Activated CD4-positive, alpha-beta T cell treated with anti-CD3 and anti-CD28 coated beads for 4 hours (primary cell): ENCODE measurements around the gene EFTUD2.
"Not testable (repeated sequence)": the region's sequence is repeated elsewhere in the genome, so short reads cannot be mapped to it uniquely, and the experiment has no call there.

Source experiments
- DNase-seq, 2 donors: peaks; one replicate each; pipeline ENCODE4 v3.0.0-alpha.2; 2020

The EFTUD2 gene

GRCh38 chr17:44899074-44899782, at the start of gene EFTUD2:
Gene EFTUD2 (minus strand): TSS chr17:44899445. CDS start chr17:44894521, 4,924 bp downstream.
- DNase-seq = peak; percentile 93 to 94

DNA sequence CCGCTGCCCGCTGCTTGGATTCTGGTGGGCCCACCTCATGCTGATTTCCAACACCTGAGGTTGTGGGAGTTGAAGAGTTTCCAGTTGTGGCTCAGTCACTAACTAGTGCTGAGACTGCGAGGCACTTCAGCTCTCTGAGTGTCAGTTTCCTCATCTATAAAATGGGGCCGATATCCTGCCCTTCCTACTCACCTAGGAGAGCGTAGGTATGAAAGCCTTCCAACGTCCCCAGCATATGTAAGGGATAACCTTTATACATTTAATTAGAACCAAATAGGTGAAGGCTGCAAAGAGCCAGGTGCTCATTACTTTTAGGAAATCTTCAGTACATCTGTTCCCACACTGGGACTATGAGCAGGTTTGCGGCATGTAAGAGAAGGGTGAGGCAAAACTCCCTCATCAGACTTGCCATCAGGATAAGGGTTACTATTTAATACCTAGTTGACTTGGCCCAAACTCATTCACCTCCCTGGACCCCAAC, 49.1 kb upstream of the EFTUD2 start:
- peak in 1 of 2 donors; percentile 6 for DNase-seq

- peak; percentile 84 to 85 for DNase-seq
Measured at GRCh38 chr17:44947461-44948314, 48.4 kb upstream of the EFTUD2 start, which contains the start of gene KIF18B. Gene KIF18B (minus strand): TSS chr17:44947773. CDS start chr17:44936344, 11,429 bp downstream.

- DNase-seq = not testable (repeated sequence)
Measured at GRCh38 chr17:44945652-44946051, 46.4 kb upstream of the EFTUD2 start.

- no peak for DNase-seq
Measured at GRCh38 chr17:44942456-44942855, 43.2 kb upstream of the EFTUD2 start.

DNA sequence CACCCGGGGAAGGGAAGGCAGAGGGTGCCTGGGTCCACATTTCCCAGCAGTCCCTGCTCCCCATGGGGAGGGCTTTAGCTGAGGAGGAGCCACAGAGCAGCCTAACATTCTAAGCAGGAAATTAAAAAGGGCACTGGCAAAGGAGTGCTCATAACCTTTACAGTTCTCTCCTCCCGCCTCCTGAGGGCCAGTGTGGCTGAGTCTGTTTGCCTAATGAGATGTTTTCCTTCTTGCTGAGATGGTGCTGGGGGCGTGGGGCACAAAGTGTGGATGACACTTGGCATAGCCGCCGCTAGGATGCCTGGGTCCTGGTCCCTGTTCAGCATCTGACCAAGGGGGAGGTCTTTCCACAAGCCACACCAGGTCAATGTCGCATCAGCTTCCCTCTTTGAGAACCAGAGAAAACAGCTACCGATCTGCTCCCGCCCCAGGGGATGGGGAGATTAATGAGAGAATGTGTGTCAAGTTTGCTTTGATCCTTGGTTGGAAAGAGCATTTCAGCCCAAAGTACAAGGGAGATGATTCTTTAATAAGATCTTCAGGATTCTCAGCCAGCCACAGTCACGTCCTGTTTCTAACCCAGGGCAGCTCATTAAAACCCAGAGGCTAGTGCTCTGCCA, 42.6 kb upstream of the EFTUD2 start:
- no peak for DNase-seq

DNA sequence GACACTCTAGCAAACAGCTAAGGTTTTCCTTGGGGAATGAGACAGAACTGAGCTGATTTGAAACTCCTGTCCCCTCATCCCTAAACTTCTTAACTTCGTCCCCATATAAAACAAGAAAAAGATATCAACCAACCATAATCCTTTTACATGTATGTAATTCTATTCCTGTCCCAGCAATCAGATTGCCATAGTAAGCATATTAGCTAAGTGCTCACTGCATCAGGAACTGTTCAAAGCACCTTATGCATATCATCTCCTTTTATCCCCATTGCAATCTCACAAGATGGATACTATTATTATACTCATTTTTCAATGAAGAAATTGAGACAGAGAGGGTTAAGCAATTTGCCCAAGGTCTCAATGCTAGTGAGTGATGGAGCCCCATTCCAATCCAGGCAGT, 41.5 kb upstream of the EFTUD2 start:
- DNase-seq = no peak

DNA sequence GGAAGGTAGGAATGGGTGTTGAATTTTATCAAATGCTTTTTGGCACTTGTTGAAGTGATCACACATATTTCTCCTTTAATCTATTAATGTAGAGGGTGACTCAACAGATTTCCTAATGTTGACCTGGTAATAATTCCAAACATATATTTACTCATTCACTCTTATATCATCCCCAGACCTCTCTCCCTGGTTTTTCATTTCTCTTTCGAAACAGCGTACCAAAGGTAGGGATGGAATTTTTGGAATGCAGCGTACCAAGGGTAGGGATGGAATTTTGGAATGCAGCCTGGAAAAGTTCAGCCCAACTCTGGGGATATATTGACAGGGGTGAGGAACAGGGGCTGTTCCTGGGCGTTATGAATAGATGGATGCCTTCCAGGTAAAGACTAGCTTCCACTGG, 41.1 kb upstream of the EFTUD2 start:
- no peak for DNase-seq

GRCh38 chr17:44935116-44935515, 35.9 kb upstream of the EFTUD2 start:
- DNase-seq = no peak

DNA sequence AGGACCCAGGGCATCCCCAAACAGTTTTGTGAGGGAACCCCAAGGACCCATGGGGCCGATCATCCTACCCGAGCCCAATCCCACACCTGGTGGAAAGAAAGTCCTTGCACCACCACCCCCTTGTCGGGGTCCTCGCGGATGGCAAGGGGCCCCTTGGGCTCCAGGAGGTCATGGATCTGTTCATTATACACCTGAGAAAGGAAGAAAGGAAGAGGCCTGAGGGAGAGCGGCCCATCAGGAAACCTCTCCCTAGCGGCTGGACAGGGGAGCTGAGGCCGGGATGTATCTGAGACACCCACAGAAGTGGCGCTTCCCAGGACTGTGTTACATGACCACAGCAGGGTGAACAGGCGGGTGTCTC, 35.5 kb upstream of the EFTUD2 start:
- DNase-seq = no peak

- DNase-seq = no peak
Measured at GRCh38 chr17:44933824-44934744, 34.8 kb upstream of the EFTUD2 start.

DNA sequence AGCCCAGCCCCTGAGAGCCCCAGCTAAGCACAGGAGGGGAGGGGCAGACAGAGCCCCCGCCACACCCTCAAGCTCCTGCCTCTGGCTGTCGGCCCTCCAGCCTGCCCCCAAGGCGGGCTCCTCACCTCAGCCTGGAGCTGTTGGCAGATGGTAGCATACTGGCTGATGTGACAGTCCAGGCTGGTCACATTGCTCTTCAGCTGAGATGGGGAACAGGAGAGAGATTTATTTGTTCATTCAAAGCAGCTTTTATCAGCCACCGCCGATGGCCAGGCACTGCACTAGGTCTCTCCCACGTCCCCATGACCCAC, 33.5 kb upstream of the EFTUD2 start:
- DNase-seq = no peak

GRCh38 chr17:44932096-44932786, 33.0 kb upstream of the EFTUD2 start:
- no peak for DNase-seq

DNA sequence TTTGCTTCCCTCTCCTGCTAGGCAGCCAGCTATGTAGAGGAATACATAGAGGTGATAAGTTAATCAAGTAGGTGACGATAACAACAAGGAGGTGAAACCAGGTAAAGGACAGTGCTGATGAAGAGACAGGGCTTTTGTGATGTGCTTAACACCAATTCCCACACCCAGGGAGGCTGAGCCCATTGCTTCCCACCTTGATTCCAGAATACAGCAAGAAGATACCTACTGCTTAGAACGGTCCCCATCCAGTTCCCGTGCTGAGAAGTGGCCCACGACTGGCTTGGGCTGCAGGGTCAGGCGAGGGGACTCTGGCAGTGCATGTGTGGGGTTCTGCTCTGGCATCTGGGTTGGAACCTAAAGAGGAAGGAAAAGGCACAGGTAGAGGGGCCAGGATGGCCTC, 32.1 kb upstream of the EFTUD2 start:
- DNase-seq = no peak

DNA sequence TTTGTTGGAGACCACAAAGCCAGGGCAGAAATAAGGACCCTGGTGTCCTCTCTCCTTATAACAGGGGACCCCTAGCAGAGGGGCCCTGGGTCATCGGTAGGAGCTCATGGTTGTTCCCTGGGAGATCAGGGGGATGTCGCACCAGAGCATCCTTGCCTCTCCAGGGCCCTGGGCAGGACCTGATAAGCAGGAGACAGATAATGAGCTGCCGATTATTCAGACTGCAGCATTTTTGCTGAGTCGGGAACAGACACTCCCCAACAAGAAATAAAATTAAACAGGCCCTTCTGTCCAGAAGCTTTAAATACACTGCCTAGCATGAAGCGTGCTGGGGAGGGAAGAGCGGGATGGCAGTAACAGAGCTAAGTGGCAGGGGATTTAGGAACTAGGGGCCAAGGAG, 31.4 kb upstream of the EFTUD2 start:
- DNase-seq = no peak

- no peak for DNase-seq
Measured at GRCh38 chr17:44928950-44929720, 29.9 kb upstream of the EFTUD2 start.

GRCh38 chr17:44928136-44928535, 28.9 kb upstream of the EFTUD2 start:
- DNase-seq = no peak

DNA sequence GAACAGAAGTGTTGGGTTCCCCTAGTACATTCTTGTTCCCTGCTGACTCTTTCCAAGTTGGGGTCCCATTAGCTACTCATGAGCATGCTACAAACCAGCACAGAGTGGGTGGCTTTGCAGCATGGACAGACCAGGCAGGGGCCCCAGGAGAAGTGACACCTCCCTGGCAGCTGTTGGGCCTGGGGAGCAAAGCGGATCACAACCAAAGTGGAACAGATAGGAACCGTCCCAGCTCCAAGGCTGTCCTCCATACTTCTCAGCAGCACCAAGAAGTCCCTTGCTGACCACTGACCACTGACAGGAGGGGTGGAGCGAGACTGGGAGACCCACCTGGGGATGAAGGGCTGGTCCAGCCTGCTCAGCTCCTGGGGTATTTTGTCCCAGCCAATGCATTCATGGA, 28.5 kb upstream of the EFTUD2 start:
- no peak for DNase-seq

DNA sequence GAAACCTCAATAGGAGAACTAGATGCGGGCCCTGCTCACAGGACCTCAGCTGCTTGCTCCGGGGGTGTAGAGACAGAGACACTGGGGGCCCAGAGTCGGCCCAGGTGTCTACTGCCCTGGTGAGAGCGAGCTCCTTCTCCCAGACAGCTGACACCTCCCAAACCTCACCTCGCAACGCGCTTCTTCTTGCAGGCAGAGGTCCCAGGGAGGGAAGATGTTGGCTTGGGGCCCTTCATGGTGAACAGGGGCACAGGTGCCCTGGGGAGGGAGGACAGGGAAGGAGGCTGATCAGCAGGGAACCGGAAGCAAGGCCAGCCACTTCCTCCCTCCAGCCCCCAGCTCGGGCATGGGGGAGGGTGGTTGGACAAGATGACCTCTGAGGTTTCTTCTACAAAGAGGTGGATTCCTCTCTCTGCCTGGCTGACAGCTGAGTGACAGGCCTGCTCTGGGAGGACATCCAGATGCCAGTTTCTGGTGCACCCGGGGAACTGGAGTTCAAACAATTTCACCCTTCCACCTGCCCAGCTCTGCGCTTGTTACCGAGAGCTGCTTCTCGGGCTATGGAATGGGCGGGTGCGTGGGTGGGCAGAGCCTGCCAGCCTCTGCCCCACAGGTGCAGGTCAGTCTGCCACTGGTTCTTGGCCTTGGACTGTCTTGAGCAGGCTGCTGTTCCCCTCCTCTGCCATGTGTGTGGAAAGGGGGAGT, 27.7 kb upstream of the EFTUD2 start:
- no peak for DNase-seq
